H9 (cell line): ENCODE results near the gene CD59. TPM values are rescaled to one million over a fixed set of nuclear protein-coding genes. Genes with fewer than 3 reads are reported as not detected.

ENCODE experiments used
- DNase-seq: peaks from one replicate; pipeline ENCODE4 v3.0.0-alpha.2; 2017
- H2AFZ ChIP-seq: one replicate; pipeline ENCODE4 v1.6.1; 2013; ENCODE audit warnings: mild to moderate bottlenecking, low read length, control low read depth, moderate library complexity
- H2AK5ac ChIP-seq: 2 replicates; pipeline ENCODE4 v1.6.1; 2013; ENCODE audit warnings: low read length, control low read depth, mixed read lengths; ENCODE audit not compliant: insufficient read length
- H2BK120ac ChIP-seq: one replicate; pipeline ENCODE4 v1.6.1; 2013; ENCODE audit warnings: low read depth, mild to moderate bottlenecking, low read length, control low read depth, inconsistent platforms; ENCODE audit not compliant: poor library complexity, severe bottlenecking
- H2BK12ac ChIP-seq: 2 replicates; pipeline ENCODE4 v1.6.1; 2013; ENCODE audit warnings: low read length, control low read depth, mixed read lengths, low read depth; ENCODE audit not compliant: insufficient read length
- H2BK15ac ChIP-seq: 2 replicates; pipeline ENCODE4 v1.6.1; 2013; ENCODE audit warnings: low read depth, low read length, control low read depth
- H2BK20ac ChIP-seq: one replicate; pipeline ENCODE4 v1.6.1; 2013; ENCODE audit warnings: low read depth, mild to moderate bottlenecking, low read length, control low read depth, inconsistent platforms; ENCODE audit not compliant: poor library complexity, severe bottlenecking
- H2BK5ac ChIP-seq: 2 replicates; pipeline ENCODE4 v1.6.1; 2013; ENCODE audit warnings: low read length, control low read depth, mixed read lengths; ENCODE audit not compliant: insufficient read length
- H3K14ac ChIP-seq: 2 replicates; pipeline ENCODE4 v1.6.1; 2013; ENCODE audit warnings: low read length, control low read depth; ENCODE audit not compliant: insufficient read depth
- H3K18ac ChIP-seq: 2 replicates; pipeline ENCODE4 v1.6.1; 2013; ENCODE audit warnings: low read depth, mild to moderate bottlenecking, mixed read lengths, low read length, control low read depth; ENCODE audit not compliant: insufficient read length
- H3K23ac ChIP-seq: 2 replicates; pipeline ENCODE4 v1.6.1; 2013; ENCODE audit warnings: low read length, control low read depth, mixed read lengths, low read depth; ENCODE audit not compliant: insufficient read length
- H3K23me2 ChIP-seq: 2 replicates; pipeline ENCODE4 v1.6.1; 2013; ENCODE audit warnings: low read depth, mild to moderate bottlenecking, mixed read lengths, low read length, control low read depth; ENCODE audit not compliant: insufficient read length, poor library complexity, severe bottlenecking
- H3K27ac ChIP-seq: 2 replicates; pipeline ENCODE4 v1.5.1; 2013; ENCODE audit warnings: low read length, control low read depth, mixed read lengths, low read depth; ENCODE audit not compliant: insufficient read length
- H3K27me3 ChIP-seq: 2 replicates; pipeline ENCODE4 v1.6.1; 2013; ENCODE audit warnings: low read length, control low read depth, inconsistent platforms; ENCODE audit not compliant: insufficient read depth
- H3K4ac ChIP-seq: 2 replicates; pipeline ENCODE4 v1.6.1; 2013; ENCODE audit warnings: low read depth, mild to moderate bottlenecking, control low read depth, inconsistent platforms, low read length, moderate library complexity
- H3K4me1 ChIP-seq: 2 replicates; pipeline ENCODE4 v1.6.1; 2013; ENCODE audit warnings: low read length, control low read depth, inconsistent platforms; ENCODE audit not compliant: insufficient read depth
- H3K4me2 ChIP-seq: 2 replicates; pipeline ENCODE4 v1.6.1; 2013; ENCODE audit warnings: low read length, control low read depth, mixed read lengths; ENCODE audit not compliant: insufficient read length, insufficient read depth
- H3K56ac ChIP-seq: 2 replicates; pipeline ENCODE4 v1.6.1; 2013; ENCODE audit warnings: low read depth, mild to moderate bottlenecking, mixed read lengths, low read length, control low read depth; ENCODE audit not compliant: insufficient read length
- H3K79me1 ChIP-seq: 2 replicates; pipeline ENCODE4 v1.6.1; 2013; ENCODE audit warnings: low read depth, mild to moderate bottlenecking, moderate library complexity, low read length, control low read depth, inconsistent platforms; ENCODE audit not compliant: insufficient read depth, poor library complexity, severe bottlenecking
- H3K79me2 ChIP-seq: 2 replicates; pipeline ENCODE4 v1.6.1; 2013; ENCODE audit warnings: low read length, control low read depth, inconsistent platforms; ENCODE audit not compliant: insufficient read depth
- H3K9ac ChIP-seq: 2 replicates; pipeline ENCODE4 v1.6.1; 2013; ENCODE audit warnings: low read length, control low read depth, mixed read lengths; ENCODE audit not compliant: insufficient read length; ENCODE audit errors: extremely low read depth
- H3K9me3 ChIP-seq: one replicate; pipeline ENCODE4 v1.6.1; 2013; ENCODE audit warnings: low read depth, low read length, inconsistent platforms; ENCODE audit not compliant: control insufficient read depth
- H3T11ph ChIP-seq: one replicate; pipeline ENCODE4 v1.6.1; 2013; ENCODE audit warnings: mild to moderate bottlenecking, low read length, control low read depth, inconsistent platforms
- H4K20me1 ChIP-seq: one replicate; pipeline ENCODE4 v1.6.1; 2013; ENCODE audit not compliant: control insufficient read depth, insufficient read length, insufficient read depth
- H4K5ac ChIP-seq: 2 replicates; pipeline ENCODE4 v1.6.1; 2013; ENCODE audit warnings: low read depth, mild to moderate bottlenecking, mixed read lengths, low read length, control low read depth; ENCODE audit not compliant: insufficient read length
- H4K8ac ChIP-seq: replicated peaks from 2 replicates; pipeline ENCODE4 v1.6.1; 2013; ENCODE audit warnings: low read length, control low read depth, mixed read lengths, low read depth; ENCODE audit not compliant: insufficient read length
- H4K91ac ChIP-seq: 2 replicates; pipeline ENCODE4 v1.6.1; 2013; ENCODE audit warnings: low read depth, mild to moderate bottlenecking, moderate library complexity, mixed read lengths, low read length, control low read depth; ENCODE audit not compliant: insufficient read length
- H3K27ac Mint-ChIP-seq, 3 experiments: 2 replicates in 2 of 3; 3 replicates in 1 of 3; pipeline ENCODE4 v1.8.0; 2020 to 2021; ENCODE audit warnings: mixed read lengths in 3 of 3, mild to moderate bottlenecking in 1 of 3, moderate library complexity in 1 of 3
- H3K27me3 Mint-ChIP-seq: 2 replicates; pipeline ENCODE4 v1.8.0; 2021; ENCODE audit warnings: low read depth, mild to moderate bottlenecking, moderate library complexity, mixed read lengths
- H3K36me3 Mint-ChIP-seq, 3 experiments: 2 replicates in 2 of 3; 3 replicates in 1 of 3; pipeline ENCODE4 v1.8.0; 2020 to 2021; ENCODE audit warnings: low read depth in 3 of 3, mixed read lengths in 3 of 3; ENCODE audit not compliant: insufficient read depth in 1 of 3
- H3K4me1 Mint-ChIP-seq, 2 experiments: 2 replicates each; pipeline ENCODE4 v1.8.0; 2020; ENCODE audit warnings: mixed read lengths in 2 of 2
- H3K4me3 Mint-ChIP-seq, 2 experiments: 2 replicates in 1 of 2; 3 replicates in 1 of 2; pipeline ENCODE4 v1.8.0; 2020 to 2021; ENCODE audit warnings: mild to moderate bottlenecking in 2 of 2, mixed read lengths in 2 of 2, moderate library complexity in 1 of 2
- H3K9me3 Mint-ChIP-seq, 2 experiments: 2 replicates in 1 of 2; 3 replicates in 1 of 2; pipeline ENCODE4 v1.8.0; 2020; ENCODE audit warnings: mild to moderate bottlenecking in 2 of 2, mixed read lengths in 2 of 2, moderate library complexity in 1 of 2
- WGBS: extraction: QIAGEN DNeasy Blood & Tissue Kit; methylation state at CpG from one replicate; pipeline ENCODE4 v1.1.7; 2013; ENCODE audit warnings: missing lambda C conversion rate, low lambda C conversion rate, mixed read lengths; ENCODE audit not compliant: insufficient read length; ENCODE audit errors: extremely low coverage; 5-methylcytosine and 5-hydroxymethylcytosine counted together
- total RNA-seq: library from RNA; stranded (reverse); gene quantifications from 2 replicates; pipeline ENCODE4 v1.2.1, GENCODE V29; 2021
- TF ChIP-seq, protein P1 (sequence below): fragments of 200-600 bp; sonication (generic); conservative IDR thresholded peaks from 3 replicates; pipeline ENCODE4 v1.8.0; 2021; ENCODE audit warnings: antibody characterized with exemption, mild to moderate bottlenecking

Gene CD59
- total RNA-seq, 1 experiment from 2014 or later, result 91.5 TPM

DNA sequence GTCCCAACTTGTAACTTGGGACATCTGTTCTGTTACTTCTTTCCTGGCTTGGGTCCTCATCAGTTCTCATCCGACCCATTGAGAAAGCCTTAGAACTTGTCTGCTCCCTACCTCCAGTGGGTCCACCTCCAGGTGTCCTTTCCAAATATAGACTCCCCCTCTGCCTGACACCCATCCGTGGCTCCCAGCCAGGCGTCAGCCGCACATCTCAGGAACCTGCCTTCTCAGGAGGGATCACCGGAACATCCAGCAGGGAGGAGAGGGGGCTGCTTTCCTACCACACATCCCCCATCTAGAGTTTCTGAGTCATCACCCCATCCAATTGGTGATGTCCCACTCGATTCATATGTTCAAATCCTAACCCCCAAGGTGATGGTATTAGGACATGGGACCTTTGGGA lies 72.1 kb downstream of the CD59 start:
- no peak overlapping the region for H4K91ac ChIP-seq
- no peak overlapping the region for H4K8ac ChIP-seq
- no peaks in the 10 kb centered on the region for H3K27me3 ChIP-seq
- H3K4me3 Mint-ChIP-seq, result no peak overlapping the region
- peaks cover 3 to 14% (median 8%) of the 10 kb centered on the region in 3 experiments for H3K36me3 Mint-ChIP-seq
- H3K9me3 Mint-ChIP-seq, result peaks cover 10 to 11% of the 10 kb centered on the region in 2 experiments; a peak in 4 of 5 replicates
- H3K4me2 ChIP-seq, result no peak overlapping the region
- H3K27ac Mint-ChIP-seq, result no peak overlapping the region
- no peak overlapping the region for H3K14ac ChIP-seq
- no peaks in the 10 kb centered on the region for H3K79me1 ChIP-seq
- H3K4me1 ChIP-seq, result peaks cover 6% of the 10 kb centered on the region; the same call in 1 of the 2 replicates
- no peak overlapping the region for H2BK15ac ChIP-seq
- no peak overlapping the region for H2BK120ac ChIP-seq
- no peak overlapping the region for H2BK20ac ChIP-seq
- no peak overlapping the region for H3K23ac ChIP-seq
- H3K4ac ChIP-seq, result no peak overlapping the region
- no peaks in the 10 kb centered on the region for H3K23me2 ChIP-seq
- no peak overlapping the region for H2AK5ac ChIP-seq
- WGBS, result no CpG with 5 or more reads among the region's 6 CpGs
- peaks cover 35 to 38% of the 10 kb centered on the region in 2 experiments for H3K4me1 Mint-ChIP-seq
- H4K5ac ChIP-seq, result no peak overlapping the region
- H3K27ac ChIP-seq, result no peak overlapping the region
- no peak overlapping the region for H3K9ac ChIP-seq
- H3K56ac ChIP-seq, result no peak overlapping the region
- DNase-seq, result no peak
- TF ChIP-seq, protein P1, sequence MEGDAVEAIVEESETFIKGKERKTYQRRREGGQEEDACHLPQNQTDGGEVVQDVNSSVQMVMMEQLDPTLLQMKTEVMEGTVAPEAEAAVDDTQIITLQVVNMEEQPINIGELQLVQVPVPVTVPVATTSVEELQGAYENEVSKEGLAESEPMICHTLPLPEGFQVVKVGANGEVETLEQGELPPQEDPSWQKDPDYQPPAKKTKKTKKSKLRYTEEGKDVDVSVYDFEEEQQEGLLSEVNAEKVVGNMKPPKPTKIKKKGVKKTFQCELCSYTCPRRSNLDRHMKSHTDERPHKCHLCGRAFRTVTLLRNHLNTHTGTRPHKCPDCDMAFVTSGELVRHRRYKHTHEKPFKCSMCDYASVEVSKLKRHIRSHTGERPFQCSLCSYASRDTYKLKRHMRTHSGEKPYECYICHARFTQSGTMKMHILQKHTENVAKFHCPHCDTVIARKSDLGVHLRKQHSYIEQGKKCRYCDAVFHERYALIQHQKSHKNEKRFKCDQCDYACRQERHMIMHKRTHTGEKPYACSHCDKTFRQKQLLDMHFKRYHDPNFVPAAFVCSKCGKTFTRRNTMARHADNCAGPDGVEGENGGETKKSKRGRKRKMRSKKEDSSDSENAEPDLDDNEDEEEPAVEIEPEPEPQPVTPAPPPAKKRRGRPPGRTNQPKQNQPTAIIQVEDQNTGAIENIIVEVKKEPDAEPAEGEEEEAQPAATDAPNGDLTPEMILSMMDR, result no peak
- H3K18ac ChIP-seq, result no peak overlapping the region
- no peaks in the 10 kb centered on the region for H4K20me1 ChIP-seq
- no peaks in the 10 kb centered on the region for H3K9me3 ChIP-seq
- H2BK12ac ChIP-seq, result no peak overlapping the region
- no peaks in the 10 kb centered on the region for H3K27me3 Mint-ChIP-seq
- no peak overlapping the region for H2BK5ac ChIP-seq
- H2AFZ ChIP-seq, result no peak overlapping the region
- H3K79me2 ChIP-seq, result no peaks in the 10 kb centered on the region
- no peak overlapping the region for H3T11ph ChIP-seq
